ENCODE results near the gene PGA3.
"Not testable (repeated sequence)": the region's sequence is repeated elsewhere in the genome, so short reads cannot be mapped to it uniquely, and the experiment has no call there.

The PGA3 gene

DNA sequence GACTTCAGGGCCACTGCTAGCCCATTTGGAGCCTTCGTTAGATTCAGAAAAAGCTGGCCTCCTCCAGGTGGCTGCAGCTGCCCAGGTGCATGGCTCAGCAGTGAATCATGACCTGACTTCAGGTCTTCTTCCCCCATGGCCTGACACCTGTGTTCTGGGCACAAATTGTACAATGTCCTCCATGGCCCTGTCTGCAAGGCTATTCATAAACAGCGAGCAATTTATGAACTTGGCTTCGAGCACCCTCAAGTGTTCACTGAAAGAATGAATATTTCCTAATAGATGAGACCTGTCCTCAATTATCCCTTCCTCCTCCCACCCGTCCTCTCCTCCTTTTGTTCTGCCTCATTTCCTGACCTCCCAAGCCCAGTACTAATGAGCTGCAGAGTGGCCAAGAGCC, 29.9 kb upstream of the PGA3 start:
- H3K27me3 ChIP-seq (ENCODE audit: control insufficient read depth in 1 of 2, insufficient read depth in 2 of 2, low read length in 2 of 2) = no peaks in the 10 kb centered on the region
- H3K9ac ChIP-seq (ENCODE audit: low read length) = no peak overlapping the region
- no peak overlapping the region for H3K27ac ChIP-seq (ENCODE audit: low read depth, low read length)
- no peaks in the 10 kb centered on the region for H3K4me1 ChIP-seq (ENCODE audit: insufficient read depth, low read length)
- no peaks in the 10 kb centered on the region for H3K9me3 ChIP-seq (ENCODE audit: low read length)
- H3K36me3 ChIP-seq (ENCODE audit: insufficient read depth, low read length) = no peaks in the 10 kb centered on the region
- no peak overlapping the region for H3K4me3 ChIP-seq (ENCODE audit: low read depth in 1 of 2, low read length in 2 of 2)

GRCh38 chr11:61174273-61174672, 29.0 kb upstream of the PGA3 start:
- no peak overlapping the region for H3K4me3 ChIP-seq (ENCODE audit: low read depth in 1 of 2, low read length in 2 of 2)
- no peaks in the 10 kb centered on the region for H3K9me3 ChIP-seq (ENCODE audit: low read length)
- H3K36me3 ChIP-seq (ENCODE audit: insufficient read depth, low read length) = no peaks in the 10 kb centered on the region
- no peaks in the 10 kb centered on the region for H3K27me3 ChIP-seq (ENCODE audit: control insufficient read depth in 1 of 2, insufficient read depth in 2 of 2, low read length in 2 of 2)
- H3K27ac ChIP-seq (ENCODE audit: low read depth, low read length) = no peak overlapping the region
- H3K9ac ChIP-seq (ENCODE audit: low read length) = no peak overlapping the region
- H3K4me1 ChIP-seq (ENCODE audit: insufficient read depth, low read length) = no peaks in the 10 kb centered on the region

DNA sequence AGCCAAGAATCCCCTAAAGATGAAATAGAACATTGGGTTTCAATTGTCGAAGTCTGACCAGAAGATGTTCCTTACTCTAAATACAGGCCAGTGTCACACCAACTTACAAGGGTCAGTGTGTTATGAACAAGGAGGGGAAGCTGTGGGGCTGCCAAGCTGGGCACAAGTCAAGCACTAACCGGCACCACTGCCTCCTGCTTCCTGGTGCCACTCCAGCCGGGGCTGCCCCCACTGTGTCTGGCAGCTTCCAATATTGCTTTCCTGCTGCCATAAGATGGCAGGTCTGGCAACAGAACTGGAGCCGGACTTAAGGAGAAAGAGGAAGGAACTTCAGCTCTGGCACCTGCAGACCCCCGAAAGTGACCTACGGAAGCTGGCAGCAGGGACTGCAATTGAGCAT, 28.4 kb upstream of the PGA3 start:
- Histone ChIP-seq H3K27ac (ENCODE audit: low read depth, low read length) (no peak overlapping the region), H3K9ac (ENCODE audit: low read length) (no peak overlapping the region), H3K27me3 (ENCODE audit: control insufficient read depth in 1 of 2, insufficient read depth in 2 of 2, low read length in 2 of 2) (no peaks in the 10 kb centered on the region), H3K36me3 (ENCODE audit: insufficient read depth, low read length) (no peaks in the 10 kb centered on the region), H3K4me3 (ENCODE audit: low read depth in 1 of 2, low read length in 2 of 2) (no peak overlapping the region), H3K4me1 (ENCODE audit: insufficient read depth, low read length) (no peaks in the 10 kb centered on the region), H3K9me3 (ENCODE audit: low read length) (no peaks in the 10 kb centered on the region)

DNA sequence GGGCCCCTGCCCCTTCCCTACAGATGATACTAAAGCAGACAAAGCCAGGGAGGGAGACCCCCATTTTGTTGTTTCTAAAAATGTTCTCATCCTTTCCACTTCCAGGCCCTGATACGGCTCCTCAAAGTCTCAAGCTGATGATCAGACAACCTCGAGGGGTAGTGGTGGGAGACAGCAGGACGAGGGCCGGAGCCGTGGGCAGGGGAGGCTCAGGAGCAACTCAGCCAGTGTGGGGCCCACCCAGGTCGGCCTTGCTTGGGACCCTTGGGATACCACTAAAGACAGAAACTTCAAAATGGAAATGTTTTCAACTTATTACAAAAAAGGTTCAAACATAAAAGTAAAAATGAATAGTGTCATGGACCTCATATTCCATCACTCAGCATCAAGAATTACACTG, 26.9 kb upstream of the PGA3 start:
- no peaks in the 10 kb centered on the region for H3K27me3 ChIP-seq (ENCODE audit: control insufficient read depth in 1 of 2, insufficient read depth in 2 of 2, low read length in 2 of 2)
- H3K9me3 ChIP-seq (ENCODE audit: low read length) = no peaks in the 10 kb centered on the region
- H3K27ac ChIP-seq (ENCODE audit: low read depth, low read length) = no peak overlapping the region
- no peaks in the 10 kb centered on the region for H3K36me3 ChIP-seq (ENCODE audit: insufficient read depth, low read length)
- no peaks in the 10 kb centered on the region for H3K4me1 ChIP-seq (ENCODE audit: insufficient read depth, low read length)
- no peak overlapping the region for H3K4me3 ChIP-seq (ENCODE audit: low read depth in 1 of 2, low read length in 2 of 2)
- no peak overlapping the region for H3K9ac ChIP-seq (ENCODE audit: low read length)

DNA sequence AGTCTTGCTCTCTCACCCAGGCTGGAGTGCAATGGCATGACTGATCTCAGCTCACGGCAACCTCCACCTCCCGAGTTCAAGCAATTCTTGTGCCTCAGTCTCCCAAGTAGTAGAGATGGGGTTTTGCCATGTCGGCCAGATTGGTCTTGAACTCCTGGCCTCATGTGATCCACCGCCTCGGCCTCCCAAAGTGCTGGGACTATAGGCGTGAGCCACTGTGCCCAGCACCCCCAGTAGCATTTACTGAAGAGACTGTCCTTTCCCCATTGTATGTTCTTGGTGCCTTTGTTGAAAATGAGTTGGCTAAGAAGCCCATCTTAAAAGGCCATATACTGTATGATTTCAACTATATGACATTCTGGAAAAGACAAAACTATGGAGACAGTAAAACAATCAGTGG, 23.1 kb upstream of the PGA3 start:
- not testable (repeated sequence) for H3K36me3 ChIP-seq (ENCODE audit: insufficient read depth, low read length); H3K4me3 ChIP-seq (ENCODE audit: low read depth in 1 of 2, low read length in 2 of 2); H3K9ac ChIP-seq (ENCODE audit: low read length); H3K27me3 ChIP-seq (ENCODE audit: control insufficient read depth in 1 of 2, insufficient read depth in 2 of 2, low read length in 2 of 2); H3K9me3 ChIP-seq (ENCODE audit: low read length); H3K27ac ChIP-seq (ENCODE audit: low read depth, low read length); H3K4me1 ChIP-seq (ENCODE audit: insufficient read depth, low read length)

- H3K9ac ChIP-seq (ENCODE audit: low read length) = no peak overlapping the region
- H3K27me3 ChIP-seq (ENCODE audit: control insufficient read depth in 1 of 2, insufficient read depth in 2 of 2, low read length in 2 of 2) = no peaks in the 10 kb centered on the region
- H3K4me1 ChIP-seq (ENCODE audit: insufficient read depth, low read length) = no peaks in the 10 kb centered on the region
- H3K36me3 ChIP-seq (ENCODE audit: insufficient read depth, low read length) = no peaks in the 10 kb centered on the region
- H3K4me3 ChIP-seq (ENCODE audit: low read depth in 1 of 2, low read length in 2 of 2) = no peak overlapping the region
- no peak overlapping the region for H3K27ac ChIP-seq (ENCODE audit: low read depth, low read length)
- H3K9me3 ChIP-seq (ENCODE audit: low read length) = no peaks in the 10 kb centered on the region
Measured at GRCh38 chr11:61181489-61181888, 21.8 kb upstream of the PGA3 start.

DNA sequence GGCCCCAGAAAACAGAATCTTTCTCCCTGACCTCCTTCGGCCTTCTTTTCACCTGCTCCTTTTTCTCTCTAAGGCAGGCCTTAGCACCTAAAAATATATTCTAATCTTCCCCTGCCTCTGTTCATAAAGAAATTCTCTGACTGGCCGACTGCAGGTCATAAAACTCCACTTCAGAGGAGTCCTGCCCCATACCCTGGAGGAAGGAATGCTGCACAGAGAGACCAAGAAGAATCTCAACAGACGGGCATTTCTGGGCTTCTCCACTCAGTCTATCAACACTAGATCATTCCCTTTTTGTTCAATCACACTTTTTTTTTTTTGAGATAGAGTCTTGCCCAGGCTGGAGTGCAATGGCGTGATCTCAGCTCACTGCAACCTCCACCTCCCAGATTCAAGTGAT, 19.7 kb upstream of the PGA3 start:
- no peaks in the 10 kb centered on the region for H3K4me1 ChIP-seq (ENCODE audit: insufficient read depth, low read length)
- no peak overlapping the region for H3K9ac ChIP-seq (ENCODE audit: low read length)
- H3K27ac ChIP-seq (ENCODE audit: low read depth, low read length) = no peak overlapping the region
- no peaks in the 10 kb centered on the region for H3K27me3 ChIP-seq (ENCODE audit: control insufficient read depth in 1 of 2, insufficient read depth in 2 of 2, low read length in 2 of 2)
- H3K9me3 ChIP-seq (ENCODE audit: low read length) = no peaks in the 10 kb centered on the region
- H3K4me3 ChIP-seq (ENCODE audit: low read depth in 1 of 2, low read length in 2 of 2) = no peak overlapping the region
- H3K36me3 ChIP-seq (ENCODE audit: insufficient read depth, low read length) = no peaks in the 10 kb centered on the region

DNA sequence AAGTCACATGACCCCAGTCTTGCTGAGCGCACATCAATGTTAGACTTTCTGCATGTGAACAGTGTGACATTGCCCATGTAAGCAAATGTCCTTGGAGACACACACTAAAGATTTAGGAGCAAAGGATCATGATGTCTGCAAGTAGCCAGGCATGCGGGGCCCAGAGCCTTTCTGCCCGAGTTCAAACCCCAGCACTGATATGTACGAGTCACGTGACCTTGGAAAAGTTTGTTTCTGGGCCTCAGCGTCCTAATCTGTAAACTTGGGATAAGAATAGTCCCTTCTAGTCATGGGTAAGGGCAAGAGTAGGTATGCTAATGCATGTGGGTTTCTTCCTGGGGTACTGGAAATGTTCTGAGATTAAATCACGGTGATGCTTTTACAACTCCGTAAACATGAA, 16.8 kb upstream of the PGA3 start:
- Histone ChIP-seq H3K4me3 (ENCODE audit: low read depth in 1 of 2, low read length in 2 of 2) (no peak overlapping the region), H3K9me3 (ENCODE audit: low read length) (no peaks in the 10 kb centered on the region), H3K9ac (ENCODE audit: low read length) (no peak overlapping the region), H3K27me3 (ENCODE audit: control insufficient read depth in 1 of 2, insufficient read depth in 2 of 2, low read length in 2 of 2) (no peaks in the 10 kb centered on the region), H3K27ac (ENCODE audit: low read depth, low read length) (no peak overlapping the region), H3K4me1 (ENCODE audit: insufficient read depth, low read length) (no peaks in the 10 kb centered on the region), H3K36me3 (ENCODE audit: insufficient read depth, low read length) (no peaks in the 10 kb centered on the region)

DNA sequence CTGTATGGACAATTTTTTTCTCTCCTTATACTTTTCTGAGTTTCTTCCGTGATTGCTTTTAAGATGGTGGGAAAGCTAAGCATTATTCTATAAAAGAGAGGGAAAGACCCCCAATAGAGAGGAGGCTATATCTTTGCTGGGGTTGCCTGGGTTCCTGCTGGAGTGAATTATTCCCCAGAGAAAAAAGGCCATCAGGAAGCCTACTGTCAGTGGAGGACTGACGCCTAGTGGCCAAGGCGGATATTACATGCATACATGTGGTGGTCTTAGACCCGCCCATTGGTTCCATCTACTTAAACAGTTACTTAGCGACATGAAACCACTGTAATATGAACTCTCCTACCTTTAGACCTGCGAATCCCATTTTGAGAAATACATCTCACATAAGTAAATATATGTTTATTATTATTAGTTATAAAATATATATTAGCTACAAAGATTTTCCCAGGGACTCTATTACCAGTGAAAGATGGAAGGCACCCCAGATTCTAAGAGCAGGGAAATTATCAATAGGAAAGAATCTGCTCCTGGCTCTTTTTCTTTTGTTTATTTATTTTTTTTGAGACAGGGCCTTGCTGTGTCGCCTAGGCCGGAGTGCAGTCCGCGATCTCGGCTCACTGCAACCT, 15.7 kb upstream of the PGA3 start:
- H3K36me3 ChIP-seq (ENCODE audit: insufficient read depth, low read length) = no peaks in the 10 kb centered on the region
- no peaks in the 10 kb centered on the region for H3K27me3 ChIP-seq (ENCODE audit: control insufficient read depth in 1 of 2, insufficient read depth in 2 of 2, low read length in 2 of 2)
- H3K9me3 ChIP-seq (ENCODE audit: low read length) = no peaks in the 10 kb centered on the region
- no peaks in the 10 kb centered on the region for H3K4me1 ChIP-seq (ENCODE audit: insufficient read depth, low read length)
- no peak overlapping the region for H3K27ac ChIP-seq (ENCODE audit: low read depth, low read length)
- H3K4me3 ChIP-seq (ENCODE audit: low read depth in 1 of 2, low read length in 2 of 2) = no peak overlapping the region
- H3K9ac ChIP-seq (ENCODE audit: low read length) = no peak overlapping the region

DNA sequence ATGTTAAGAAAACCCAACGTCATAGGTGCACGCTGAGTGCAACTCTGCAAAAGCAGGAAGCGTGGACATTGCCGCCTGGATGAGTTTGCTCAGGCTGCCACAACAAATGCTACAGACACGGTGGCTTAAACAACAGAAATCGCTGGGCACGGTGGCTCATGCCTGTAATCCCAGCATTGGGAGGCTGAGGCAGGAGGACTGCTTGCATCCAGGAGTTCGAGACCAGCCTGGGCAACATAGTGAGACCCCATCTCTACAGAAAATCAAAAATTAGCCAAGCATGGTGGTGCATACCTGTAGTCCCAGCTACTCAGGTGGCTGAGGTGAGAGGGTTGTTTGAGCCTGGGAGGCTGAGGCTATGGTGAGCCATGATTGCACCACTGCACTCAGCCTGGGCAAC, 13.4 kb upstream of the PGA3 start:
- H3K36me3 ChIP-seq (ENCODE audit: insufficient read depth, low read length) = no peaks in the 10 kb centered on the region
- no peaks in the 10 kb centered on the region for H3K27me3 ChIP-seq (ENCODE audit: control insufficient read depth in 1 of 2, insufficient read depth in 2 of 2, low read length in 2 of 2)
- H3K4me3 ChIP-seq (ENCODE audit: low read depth in 1 of 2, low read length in 2 of 2) = no peak overlapping the region
- H3K4me1 ChIP-seq (ENCODE audit: insufficient read depth, low read length) = no peaks in the 10 kb centered on the region
- H3K27ac ChIP-seq (ENCODE audit: low read depth, low read length) = no peak overlapping the region
- no peaks in the 10 kb centered on the region for H3K9me3 ChIP-seq (ENCODE audit: low read length)
- no peak overlapping the region for H3K9ac ChIP-seq (ENCODE audit: low read length)

DNA sequence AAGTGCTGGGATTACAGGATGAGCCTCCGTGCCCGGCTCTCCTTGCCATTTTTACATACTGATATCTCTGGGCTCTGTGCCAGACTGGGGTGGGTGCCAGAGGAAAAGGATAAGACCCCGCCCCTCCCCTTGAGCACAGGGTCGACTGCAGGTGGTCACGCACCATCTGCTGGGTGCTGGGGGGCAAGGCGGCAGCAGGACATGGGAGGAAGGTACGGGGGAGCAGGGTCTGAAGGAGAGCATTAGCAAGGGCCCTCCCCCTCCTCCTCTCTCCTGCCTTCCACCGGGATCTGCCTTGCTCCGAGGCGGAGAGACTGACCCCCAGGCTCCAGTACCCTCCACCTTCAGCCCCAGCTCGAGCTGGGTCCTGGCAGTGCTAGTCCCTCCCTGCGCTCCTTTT, 9.7 kb upstream of the PGA3 start:
- no peaks in the 10 kb centered on the region for H3K9me3 ChIP-seq (ENCODE audit: low read length)
- no peaks in the 10 kb centered on the region for H3K4me1 ChIP-seq (ENCODE audit: insufficient read depth, low read length)
- H3K4me3 ChIP-seq (ENCODE audit: low read depth in 1 of 2, low read length in 2 of 2) = no peak overlapping the region
- no peak overlapping the region for H3K9ac ChIP-seq (ENCODE audit: low read length)
- H3K36me3 ChIP-seq (ENCODE audit: insufficient read depth, low read length) = no peaks in the 10 kb centered on the region
- H3K27ac ChIP-seq (ENCODE audit: low read depth, low read length) = no peak overlapping the region
- no peaks in the 10 kb centered on the region for H3K27me3 ChIP-seq (ENCODE audit: control insufficient read depth in 1 of 2, insufficient read depth in 2 of 2, low read length in 2 of 2)

DNA sequence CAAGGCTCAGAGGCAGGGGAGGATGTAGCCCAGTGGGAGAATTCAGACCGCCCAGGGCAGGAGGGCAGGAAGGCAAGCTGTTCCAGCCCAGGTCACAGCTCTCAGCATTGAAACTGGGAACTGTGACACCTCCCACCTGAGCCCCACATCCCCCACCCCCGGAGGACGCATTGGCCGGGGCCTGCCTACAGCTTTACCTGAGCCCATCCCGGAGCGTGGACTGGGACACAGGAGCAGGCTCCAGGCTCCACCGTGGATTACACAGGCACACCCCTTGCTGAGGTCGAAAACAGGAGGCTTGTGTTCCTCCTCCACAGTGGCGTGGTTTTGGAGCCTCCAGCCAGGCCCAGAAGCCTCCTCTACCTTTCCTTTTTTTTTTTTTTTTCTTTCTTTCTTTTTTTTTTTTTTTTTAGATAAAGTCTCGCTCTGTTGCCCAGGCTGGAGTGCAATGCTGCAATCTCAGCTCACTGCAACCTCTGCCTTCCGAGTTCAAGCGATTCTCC, 9.1 kb upstream of the PGA3 start:
- no peaks in the 10 kb centered on the region for H3K36me3 ChIP-seq (ENCODE audit: insufficient read depth, low read length)
- H3K9me3 ChIP-seq (ENCODE audit: low read length) = no peaks in the 10 kb centered on the region
- H3K9ac ChIP-seq (ENCODE audit: low read length) = no peak overlapping the region
- no peaks in the 10 kb centered on the region for H3K27me3 ChIP-seq (ENCODE audit: control insufficient read depth in 1 of 2, insufficient read depth in 2 of 2, low read length in 2 of 2)
- no peak overlapping the region for H3K27ac ChIP-seq (ENCODE audit: low read depth, low read length)
- no peaks in the 10 kb centered on the region for H3K4me1 ChIP-seq (ENCODE audit: insufficient read depth, low read length)
- no peak overlapping the region for H3K4me3 ChIP-seq (ENCODE audit: low read depth in 1 of 2, low read length in 2 of 2)
